Measurements from ENCODE around the gene AXL. TPM values are rescaled to one million over a fixed set of nuclear protein-coding genes. Genes with fewer than 3 reads are reported as not detected.

Gene AXL
- total RNA-seq, 1 experiment from 2014 or later: 236 TPM

GRCh38 chr19:41206926-41207750, 11.9 kb upstream of the AXL start:
- no TSS peak for BruUV-seq (replicated peaks)
- no peaks in the 10 kb centered on the region for H4K20me1 ChIP-seq (ENCODE audit: insufficient read depth)
- H2AFZ ChIP-seq: no peak overlapping the region
- no peaks in the 10 kb centered on the region for H3K27me3 ChIP-seq (ENCODE audit: insufficient read depth, low read depth)
- POLR2A ChIA-PET (ENCODE audit: unreplicated experiment): no interaction called here
- H3K27ac ChIP-seq: no peak overlapping the region
- TF ChIP-seq, protein P1, sequence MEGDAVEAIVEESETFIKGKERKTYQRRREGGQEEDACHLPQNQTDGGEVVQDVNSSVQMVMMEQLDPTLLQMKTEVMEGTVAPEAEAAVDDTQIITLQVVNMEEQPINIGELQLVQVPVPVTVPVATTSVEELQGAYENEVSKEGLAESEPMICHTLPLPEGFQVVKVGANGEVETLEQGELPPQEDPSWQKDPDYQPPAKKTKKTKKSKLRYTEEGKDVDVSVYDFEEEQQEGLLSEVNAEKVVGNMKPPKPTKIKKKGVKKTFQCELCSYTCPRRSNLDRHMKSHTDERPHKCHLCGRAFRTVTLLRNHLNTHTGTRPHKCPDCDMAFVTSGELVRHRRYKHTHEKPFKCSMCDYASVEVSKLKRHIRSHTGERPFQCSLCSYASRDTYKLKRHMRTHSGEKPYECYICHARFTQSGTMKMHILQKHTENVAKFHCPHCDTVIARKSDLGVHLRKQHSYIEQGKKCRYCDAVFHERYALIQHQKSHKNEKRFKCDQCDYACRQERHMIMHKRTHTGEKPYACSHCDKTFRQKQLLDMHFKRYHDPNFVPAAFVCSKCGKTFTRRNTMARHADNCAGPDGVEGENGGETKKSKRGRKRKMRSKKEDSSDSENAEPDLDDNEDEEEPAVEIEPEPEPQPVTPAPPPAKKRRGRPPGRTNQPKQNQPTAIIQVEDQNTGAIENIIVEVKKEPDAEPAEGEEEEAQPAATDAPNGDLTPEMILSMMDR (conservative IDR thresholded peaks at IDR 0.05): no peak
- TF ChIP-seq EZH2 (IDR thresholded peaks at IDR 0.05; ENCODE audit: low read depth): no peak
- no peak overlapping the region for H3K4me2 ChIP-seq
- no peaks in the 10 kb centered on the region for H3K79me2 ChIP-seq (ENCODE audit: low read depth)
- H3K9me2 ChIP-seq (ENCODE audit: insufficient read depth): no peaks in the 10 kb centered on the region
- CTCF ChIA-PET: no interaction called here
- no peaks in the 10 kb centered on the region for H3K9me3 ChIP-seq (ENCODE audit: insufficient read depth, low read depth)
- H3K4me3 ChIP-seq: no peak overlapping the region
- no peak for DNase-seq
- no peaks in the 10 kb centered on the region for H3F3A ChIP-seq (ENCODE audit: insufficient read depth, low read depth)
- H3K4me1 ChIP-seq (replicated peaks; ENCODE audit: insufficient read depth): no peaks in the 10 kb centered on the region
- intact Hi-C loops (cut with micrococcal nuclease; ENCODE audit: unreplicated experiment): loop anchor here (10.0 kb wide), 2 partner anchors 52 to 368 kb away; partner anchors contain the start of gene CEACAM21
- H3K36me3 ChIP-seq (ENCODE audit: low read depth): no peaks in the 10 kb centered on the region

- Histone ChIP-seq H3F3A (ENCODE audit: insufficient read depth, low read depth) (no peaks in the 10 kb centered on the region), H3K9me2 (ENCODE audit: insufficient read depth) (no peaks in the 10 kb centered on the region), H3K79me2 (ENCODE audit: low read depth) (no peaks in the 10 kb centered on the region), H2AFZ (no peak overlapping the region), H3K4me3 (no peak overlapping the region), H4K20me1 (ENCODE audit: insufficient read depth) (no peaks in the 10 kb centered on the region), H3K36me3 (ENCODE audit: low read depth) (no peaks in the 10 kb centered on the region), H3K9me3 (ENCODE audit: insufficient read depth, low read depth) (no peaks in the 10 kb centered on the region), H3K27me3 (ENCODE audit: insufficient read depth, low read depth) (no peaks in the 10 kb centered on the region), H3K4me2 (no peak overlapping the region), H3K27ac (no peak overlapping the region), H3K4me1 (replicated peaks; ENCODE audit: insufficient read depth) (no peaks in the 10 kb centered on the region)
- no TSS peak for BruUV-seq (replicated peaks)
- POLR2A ChIA-PET (ENCODE audit: unreplicated experiment): no interaction called here
- no peak for DNase-seq
- TF ChIP-seq, protein P1 (conservative IDR thresholded peaks at IDR 0.05): no peak
- no peak for TF ChIP-seq EZH2 (IDR thresholded peaks at IDR 0.05; ENCODE audit: low read depth)
- intact Hi-C loops (cut with micrococcal nuclease; ENCODE audit: unreplicated experiment): no loop called here
- CTCF ChIA-PET: no interaction called here
These were observed 4.9 kb upstream of the AXL start for GRCh38 chr19:41214161-41214560.

- H3F3A ChIP-seq (ENCODE audit: insufficient read depth, low read depth): peaks cover under 1% of the 10 kb centered on the region; the same call in 1 of the 2 replicates
- no peaks in the 10 kb centered on the region for H3K27me3 ChIP-seq (ENCODE audit: insufficient read depth, low read depth)
- DNase-seq: no peak
- no peak overlapping the region for H3K27ac ChIP-seq
- no peak overlapping the region for H3K4me3 ChIP-seq
- intact Hi-C loops (cut with micrococcal nuclease; ENCODE audit: unreplicated experiment): no loop called here
- H3K9me2 ChIP-seq (ENCODE audit: insufficient read depth): no peaks in the 10 kb centered on the region
- ChIA-PET POLR2A (ENCODE audit: unreplicated experiment) (no interaction called here), CTCF (interaction anchor here (0.6 kb wide), 1 partner anchor 15 kb away, joined by 16 read pairs; no protein-coding TSS in a partner anchor)
- peaks cover 15% of the 10 kb centered on the region for H3K79me2 ChIP-seq (ENCODE audit: low read depth)
- no peak for TF ChIP-seq EZH2 (IDR thresholded peaks at IDR 0.05; ENCODE audit: low read depth)
- no peak overlapping the region for H3K4me2 ChIP-seq
- no peaks in the 10 kb centered on the region for H3K9me3 ChIP-seq (ENCODE audit: insufficient read depth, low read depth)
- peaks cover 13% of the 10 kb centered on the region for H3K4me1 ChIP-seq (replicated peaks; ENCODE audit: insufficient read depth)
- no TSS peak for BruUV-seq (replicated peaks)
- H3K36me3 ChIP-seq (ENCODE audit: low read depth): peaks cover 6% of the 10 kb centered on the region; the same call in 1 of the 2 replicates
- H4K20me1 ChIP-seq (ENCODE audit: insufficient read depth): no peaks in the 10 kb centered on the region
- no peak overlapping the region for H2AFZ ChIP-seq
These were observed 1.3 kb upstream of the AXL start for GRCh38 chr19:41217741-41218140.
